ENCODE results near the gene A3GALT2.

- TF ChIP-seq CTCF (IDR thresholded peaks at IDR 0.05): no peak
- no peak for TF ChIP-seq EP300 (IDR thresholded peaks at IDR 0.05)
- TF ChIP-seq POLR2A (IDR thresholded peaks at IDR 0.05): no peak
Observed at GRCh38 chr1:33335020-33335419, 14.1 kb upstream of the A3GALT2 start.

All from ovary (tissue), 3 donors.